Fibroblast of villous mesenchyme (primary cell): ENCODE data around the gene WARS2. TPM values are rescaled to one million over a fixed set of nuclear protein-coding genes. Genes with fewer than 3 reads are reported as not detected.
"Not testable (repeated sequence)": the region's sequence is repeated elsewhere in the genome, so short reads cannot be mapped to it uniquely, and the experiment has no call there.

ENCODE experiments used
- DNase-seq: peaks from one replicate; pipeline ENCODE4 v3.0.0-alpha.2; 2010; ENCODE audit warnings: low read depth
- H3K4me3 ChIP-seq: 2 replicates; pipeline ENCODE4 v1.5.1; 2011; ENCODE audit warnings: low read depth, mild to moderate bottlenecking, low read length
- total RNA-seq: library from RNA; depleted of rRNA; stranded (reverse); fragments of >200 nt; gene quantifications from 2 replicates; pipeline ENCODE4 v1.2.3, GENCODE V29; 2012
- TF ChIP-seq, protein P1 (sequence below): IDR thresholded peaks from 2 replicates; pipeline ENCODE4 v1.5.1; 2012; ENCODE audit warnings: low read depth, mild to moderate bottlenecking, low read length; ENCODE audit not compliant: insufficient read depth

The WARS2 gene
- total RNA-seq, 1 donor: 20.3 TPM

GRCh38 chr1:119179051-119179450 is 38.6 kb upstream of the WARS2 start:
- DNase-seq: no peak
- no peak overlapping the region for H3K4me3 ChIP-seq
- TF ChIP-seq, protein P1, sequence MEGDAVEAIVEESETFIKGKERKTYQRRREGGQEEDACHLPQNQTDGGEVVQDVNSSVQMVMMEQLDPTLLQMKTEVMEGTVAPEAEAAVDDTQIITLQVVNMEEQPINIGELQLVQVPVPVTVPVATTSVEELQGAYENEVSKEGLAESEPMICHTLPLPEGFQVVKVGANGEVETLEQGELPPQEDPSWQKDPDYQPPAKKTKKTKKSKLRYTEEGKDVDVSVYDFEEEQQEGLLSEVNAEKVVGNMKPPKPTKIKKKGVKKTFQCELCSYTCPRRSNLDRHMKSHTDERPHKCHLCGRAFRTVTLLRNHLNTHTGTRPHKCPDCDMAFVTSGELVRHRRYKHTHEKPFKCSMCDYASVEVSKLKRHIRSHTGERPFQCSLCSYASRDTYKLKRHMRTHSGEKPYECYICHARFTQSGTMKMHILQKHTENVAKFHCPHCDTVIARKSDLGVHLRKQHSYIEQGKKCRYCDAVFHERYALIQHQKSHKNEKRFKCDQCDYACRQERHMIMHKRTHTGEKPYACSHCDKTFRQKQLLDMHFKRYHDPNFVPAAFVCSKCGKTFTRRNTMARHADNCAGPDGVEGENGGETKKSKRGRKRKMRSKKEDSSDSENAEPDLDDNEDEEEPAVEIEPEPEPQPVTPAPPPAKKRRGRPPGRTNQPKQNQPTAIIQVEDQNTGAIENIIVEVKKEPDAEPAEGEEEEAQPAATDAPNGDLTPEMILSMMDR: no peak

- not testable (repeated sequence) for DNase-seq, H3K4me3 ChIP-seq
Observed at GRCh38 chr1:119172927-119173326, 32.5 kb upstream of the WARS2 start.

DNA sequence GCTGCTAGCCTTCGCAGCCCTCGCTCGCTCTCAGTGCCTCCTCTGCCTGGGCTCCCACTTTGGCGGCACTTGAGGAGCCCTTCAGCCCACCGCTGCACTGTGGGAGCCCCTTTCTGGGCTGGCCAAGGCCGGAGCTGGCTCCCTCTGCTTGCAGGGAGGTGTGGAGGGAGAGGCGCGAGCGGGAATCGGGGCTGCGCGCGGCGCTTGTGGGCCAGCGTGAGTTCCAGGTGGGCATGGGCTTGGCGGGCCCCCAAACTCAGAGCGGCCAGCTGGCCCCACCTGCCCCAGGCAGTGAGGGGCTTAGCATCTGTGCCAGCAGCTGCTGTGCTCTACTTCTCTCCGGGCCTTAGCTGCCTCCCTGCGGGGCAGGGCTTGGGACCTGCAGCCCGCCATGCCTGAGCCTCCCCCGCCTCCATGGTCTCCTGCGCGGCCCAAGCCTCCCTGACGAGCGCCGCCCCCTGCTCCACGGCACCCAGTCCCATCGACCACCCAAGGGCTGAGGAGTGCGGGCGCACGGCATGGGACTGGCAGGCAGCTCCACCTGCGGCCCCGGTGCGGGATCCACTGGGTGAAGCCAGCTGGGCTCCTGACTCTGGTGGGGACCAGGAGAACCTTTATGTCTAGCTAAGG is 31.0 kb upstream of the WARS2 start:
- DNase-seq, H3K4me3 ChIP-seq: not testable (repeated sequence)

DNA sequence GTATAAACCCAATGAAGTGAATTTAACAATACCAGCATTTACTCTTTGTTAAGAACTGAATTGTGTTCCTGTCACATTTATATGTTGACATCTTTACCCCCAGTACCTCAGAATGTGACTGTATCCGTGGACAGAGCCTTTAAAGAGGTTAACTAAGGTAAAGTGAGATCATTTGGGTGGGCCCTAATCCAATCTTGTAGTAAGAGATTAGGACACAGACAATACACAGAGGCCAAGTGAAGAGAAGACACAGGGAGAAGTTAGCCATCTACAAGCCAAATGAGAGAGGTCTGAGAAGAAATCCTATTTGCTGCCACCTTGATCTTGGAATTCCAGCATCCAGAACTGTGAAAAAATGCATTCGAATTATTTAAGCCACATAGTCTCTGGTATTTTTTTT is 22.9 kb upstream of the WARS2 start:
- no peak overlapping the region for H3K4me3 ChIP-seq
- TF ChIP-seq, protein P1: no peak
- no peak for DNase-seq

- TF ChIP-seq, protein P1: no peak
- DNase-seq: peak; percentile 96
- H3K4me3 ChIP-seq: no peak overlapping the region
Observed at GRCh38 chr1:119160866-119161265, 20.4 kb upstream of the WARS2 start.

- H3K4me3 ChIP-seq: no peak overlapping the region
- DNase-seq: no peak
- TF ChIP-seq, protein P1: no peak
Observed at GRCh38 chr1:119160409-119160808, 20.0 kb upstream of the WARS2 start.

DNA sequence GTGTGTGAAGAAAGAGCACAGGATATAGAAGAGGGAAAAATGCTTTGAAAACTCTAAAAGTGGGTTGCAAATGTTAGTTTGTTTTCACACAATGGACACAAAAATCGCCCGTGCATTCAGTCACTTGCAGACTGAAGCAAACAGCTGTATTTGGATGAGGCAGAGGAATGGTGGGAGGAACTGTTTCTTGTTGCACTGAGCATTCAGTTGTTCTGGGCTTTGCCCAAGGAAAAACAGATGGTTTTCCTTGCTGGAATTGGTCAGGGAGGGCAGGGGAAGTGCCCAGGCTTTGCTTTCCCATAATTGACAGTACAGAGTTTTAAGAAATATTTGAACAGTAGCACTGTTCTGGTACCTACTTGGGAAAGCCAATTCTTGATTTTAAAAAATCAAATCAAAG is 19.5 kb upstream of the WARS2 start:
- TF ChIP-seq, protein P1: no peak
- peak; percentile 46 for DNase-seq
- H3K4me3 ChIP-seq: no peak overlapping the region

DNA sequence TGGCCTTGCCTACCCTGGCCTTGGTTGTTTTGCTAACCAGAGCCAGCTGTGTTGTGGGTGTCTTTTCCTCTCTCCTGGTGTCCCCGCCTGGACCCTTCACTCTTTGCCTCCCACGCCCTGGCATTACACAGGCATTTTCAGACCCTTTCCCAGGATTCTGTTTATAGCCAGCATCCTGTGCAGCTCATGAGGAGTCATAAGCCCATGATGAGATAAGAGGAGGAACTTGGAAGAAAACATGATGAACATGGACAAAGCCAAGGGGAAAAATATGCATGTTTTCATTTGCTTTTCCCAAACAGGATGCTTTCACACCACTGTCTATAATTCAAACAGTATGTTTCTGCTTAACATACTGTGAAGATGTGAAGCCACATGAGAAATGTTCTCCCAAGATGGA is 18.7 kb upstream of the WARS2 start:
- TF ChIP-seq, protein P1: no peak
- peak; percentile 94 for DNase-seq
- no peak overlapping the region for H3K4me3 ChIP-seq

DNA sequence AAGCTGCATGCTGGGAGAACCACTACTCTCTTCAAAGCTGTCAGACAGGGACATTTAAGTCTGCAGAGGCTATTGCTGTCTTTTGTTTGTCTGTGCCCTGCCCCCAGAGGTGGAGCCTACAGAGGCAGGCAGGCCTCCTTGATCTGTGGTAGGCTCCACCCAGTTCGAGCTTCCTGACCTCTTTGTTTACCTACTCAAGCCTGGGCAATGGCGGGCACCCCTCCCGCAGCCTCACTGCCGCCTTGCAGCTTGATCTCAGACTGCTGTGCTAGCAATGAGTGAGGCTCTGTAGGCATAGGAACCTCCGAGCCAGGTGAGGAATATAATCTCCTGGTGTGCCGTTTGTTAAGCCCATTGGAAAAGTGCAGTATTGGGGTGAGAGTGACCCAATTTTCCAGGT is 16.3 kb upstream of the WARS2 start:
- H3K4me3 ChIP-seq, DNase-seq: not testable (repeated sequence)

DNA sequence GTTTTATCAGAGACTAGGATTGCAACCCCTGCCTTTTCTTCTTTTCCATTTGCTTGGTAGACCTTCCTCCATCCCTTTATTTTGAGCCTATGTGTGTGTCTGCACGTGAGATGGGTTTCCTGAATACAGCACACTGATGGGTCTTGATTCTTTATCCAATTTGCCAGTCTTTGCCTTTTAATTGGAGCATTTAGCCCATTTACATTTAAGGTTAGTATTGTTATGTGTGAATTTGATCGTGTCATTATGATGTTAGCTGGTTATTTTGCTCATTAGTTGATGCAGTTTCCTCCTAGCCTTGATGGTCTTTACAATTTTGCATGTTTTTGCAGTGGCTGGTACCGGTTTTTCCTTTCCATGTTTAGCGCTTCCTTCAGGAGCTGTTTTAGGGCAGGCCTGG is 14.6 kb upstream of the WARS2 start:
- DNase-seq, H3K4me3 ChIP-seq: not testable (repeated sequence)
